HEK293T (cell line): ENCODE data around the gene ASF1B.

Experiments used
- CTCF ChIA-PET: fragments of 350-600 bp; formaldehyde crosslinking; extraction: SDS; loops from one replicate; lab custom pipeline; 2021; ENCODE audit warnings: antibody characterized with exemption, inconsistent platforms; lab: Yijun Ruan, JAX
- POLR2A ChIA-PET: fragments of 350-600 bp; formaldehyde crosslinking; extraction: SDS; loops from one replicate; lab custom pipeline; 2020; ENCODE audit warnings: antibody characterized with exemption, inconsistent platforms; lab: Yijun Ruan, JAX
- DNase-seq: peaks from one replicate; pipeline ENCODE4 v3.0.0; 2012; ENCODE audit warnings: mixed read lengths; ENCODE audit errors: extremely low spot score
- ARNT ChIP-seq: fragments of 450-650 bp; IDR thresholded peaks from 2 replicates; pipeline ENCODE4 v1.6.1; 2017; ENCODE audit warnings: mild to moderate bottlenecking
- BHLHE40 ChIP-seq: fragments of 450-650 bp; IDR thresholded peaks from 2 replicates; pipeline ENCODE4 v1.6.1; 2016; ENCODE audit warnings: mild to moderate bottlenecking, moderate library complexity, borderline replicate concordance
- CTBP1 ChIP-seq: fragments of 450-650 bp; IDR thresholded peaks from 2 replicates; pipeline ENCODE4 v1.6.1; 2016; ENCODE audit warnings: borderline replicate concordance
- ELF4 ChIP-seq: fragments of 450-650 bp; IDR thresholded peaks from 2 replicates; pipeline ENCODE4 v1.6.1; 2017; ENCODE audit warnings: antibody characterized with exemption
- FOXA1 ChIP-seq: fragments of 450-650 bp; IDR thresholded peaks from 2 replicates; pipeline ENCODE4 v1.6.1; 2016; ENCODE audit warnings: mild to moderate bottlenecking
- FOXK2 ChIP-seq: fragments of 450-650 bp; IDR thresholded peaks from 2 replicates; pipeline ENCODE4 v1.6.1; 2016; ENCODE audit warnings: mild to moderate bottlenecking
- FOXM1 ChIP-seq: fragments of 450-650 bp; IDR thresholded peaks from 2 replicates; pipeline ENCODE4 v1.6.1; 2017; ENCODE audit warnings: mild to moderate bottlenecking, borderline replicate concordance
- HDGF ChIP-seq: fragments of 450-650 bp; IDR thresholded peaks from 2 replicates; pipeline ENCODE4 v1.6.1; 2017; ENCODE audit warnings: antibody characterized with exemption, borderline replicate concordance
- L3MBTL2 ChIP-seq: fragments of 450-650 bp; conservative IDR thresholded peaks from 2 replicates; pipeline ENCODE4 v1.6.1; 2016; ENCODE audit warnings: mild to moderate bottlenecking
- LEF1 ChIP-seq: fragments of 450-650 bp; IDR thresholded peaks from 2 replicates; pipeline ENCODE4 v1.6.1; 2017; ENCODE audit warnings: mild to moderate bottlenecking, borderline replicate concordance
- NFRKB ChIP-seq: fragments of 450-650 bp; IDR thresholded peaks from 2 replicates; pipeline ENCODE4 v1.6.1; 2016; ENCODE audit warnings: mild to moderate bottlenecking, moderate library complexity
- PKNOX1 ChIP-seq: fragments of 450-650 bp; IDR thresholded peaks from 2 replicates; pipeline ENCODE4 v1.6.1; 2016
- SP1 ChIP-seq: fragments of 450-650 bp; IDR thresholded peaks from 2 replicates; pipeline ENCODE4 v1.6.1; 2017
- SUZ12 ChIP-seq: fragments of 450-650 bp; IDR thresholded peaks from 2 replicates; pipeline ENCODE4 v1.6.1; 2016; ENCODE audit warnings: mild to moderate bottlenecking
- TARDBP ChIP-seq: fragments of 450-650 bp; IDR thresholded peaks from 2 replicates; pipeline ENCODE4 v1.6.1; 2016
- ZNF384 ChIP-seq: fragments of 450-650 bp; IDR thresholded peaks from 2 replicates; pipeline ENCODE4 v1.6.1; 2016

ASF1B gene

GRCh38 chr19:14116525-14116917 lies 19.9 kb downstream of the ASF1B start:
- ChIA-PET POLR2A (no interaction called here), CTCF (interaction anchor here (0.6 kb wide), 1 partner anchor 34 kb away, joined by 3 read pairs; no protein-coding TSS in a partner anchor)
- no peak for DNase-seq
- TF ChIP-seq ELF4 (no peak), CTBP1 (no peak), HDGF (no peak), SP1 (no peak), NFRKB (no peak), ARNT (no peak), FOXA1 (no peak), PKNOX1 (no peak), L3MBTL2 (no peak), BHLHE40 (no peak), SUZ12 (no peak), FOXK2 (no peak), LEF1 (no peak), TARDBP (no peak)

GRCh38 chr19:14115756-14116155 lies 20.6 kb downstream of the ASF1B start:
- TF ChIP-seq FOXM1 (no peak), NFRKB (no peak)
- ChIA-PET CTCF (interaction anchor here (0.6 to 0.7 kb wide), 2 partner anchors 21 to 164 kb away, joined by 3 read pairs; partner anchors contain the start of genes ASF1B and DCAF15), POLR2A (no interaction called here)
- DNase-seq: no peak

GRCh38 chr19:14114854-14115253 lies 21.5 kb downstream of the ASF1B start:
- peak; percentile 48 for DNase-seq
- ChIA-PET POLR2A (no interaction called here), CTCF (interaction anchor here (0.7 to 0.8 kb wide), 2 partner anchors 19 to 163 kb away, joined by 3 read pairs; partner anchors contain the start of gene DCAF15)
- TF ChIP-seq SP1 (no peak), NFRKB (no peak), PKNOX1 (no peak), HDGF (no peak)

GRCh38 chr19:14114439-14114838 lies 21.9 kb downstream of the ASF1B start:
- ChIA-PET POLR2A (interaction anchor here (1.1 kb wide), 1 partner anchor 22 kb away, joined by 4 read pairs; the partner anchor contains the start of gene ASF1B), CTCF (interaction anchor here (0.8 kb wide), 1 partner anchor 19 kb away, joined by 3 read pairs; no protein-coding TSS in a partner anchor)
- DNase-seq: no peak
- TF ChIP-seq SP1 (no peak), TARDBP (no peak), HDGF (no peak), L3MBTL2 (no peak), PKNOX1 (no peak), FOXA1 (no peak), SUZ12 (no peak), CTBP1 (no peak), BHLHE40 (no peak), LEF1 (no peak), ZNF384 (no peak), FOXK2 (no peak)

- CTCF ChIA-PET: no interaction called here
- peak; percentile 38 for DNase-seq
Measured at GRCh38 chr19:14113762-14114414, 22.5 kb downstream of the ASF1B start.

More at GRCh38 chr19:14113762-14114414, 22.5 kb downstream of the ASF1B start:
- POLR2A ChIA-PET: interaction anchor here (1.1 kb wide), 1 partner anchor 23 kb away, joined by 4 read pairs; the partner anchor contains the start of gene ASF1B
- TF ChIP-seq HDGF (no peak), PKNOX1 (0 out of 2 replicates have a peak, but pooled peaks have one; percentile 19)
